Mucosa of rectum (tissue), 2 donors: ENCODE measurements around the gene RFNG.
A peak's percentile ranks its signal among the peaks of the same experiment; 100 is the strongest.

Source experiments
- H3K27ac ChIP-seq, 2 donors: one replicate each; pipeline ENCODE4 v1.7.0; 2013; ENCODE audit warnings: inconsistent platforms in 2 of 2, low read depth in 2 of 2, low read length in 2 of 2
- H3K27me3 ChIP-seq, 2 donors: one replicate each; pipeline ENCODE4 v1.7.0; 2013; ENCODE audit warnings: low read length in 2 of 2; ENCODE audit not compliant: control insufficient read depth in 2 of 2, insufficient read depth in 2 of 2
- H3K36me3 ChIP-seq, 2 donors: one replicate each; pipeline ENCODE4 v1.7.0; 2013; ENCODE audit warnings: low read length in 2 of 2; ENCODE audit not compliant: control insufficient read depth in 2 of 2, insufficient read depth in 2 of 2
- H3K4me1 ChIP-seq, 2 donors: one replicate each; pipeline ENCODE4 v1.7.0; 2013; ENCODE audit warnings: low read length in 2 of 2, mild to moderate bottlenecking in 1 of 2; ENCODE audit not compliant: control insufficient read depth in 2 of 2, insufficient read depth in 2 of 2
- H3K4me3 ChIP-seq, 2 donors: one replicate each; pipeline ENCODE4 v1.7.0; 2013; ENCODE audit warnings: low read length in 2 of 2
- H3K9ac ChIP-seq, 2 donors: one replicate each; pipeline ENCODE4 v1.7.0; 2013; ENCODE audit warnings: low read length in 2 of 2, low read depth in 1 of 2, mild to moderate bottlenecking in 1 of 2
- H3K9me3 ChIP-seq, 2 donors: one replicate each; pipeline ENCODE4 v1.7.0; 2013; ENCODE audit warnings: low read length in 2 of 2; ENCODE audit not compliant: control insufficient read depth in 2 of 2
- donor health status: healthy.
- donor health status: Normal muscosa, but diverticular disease.

The RFNG gene

DNA sequence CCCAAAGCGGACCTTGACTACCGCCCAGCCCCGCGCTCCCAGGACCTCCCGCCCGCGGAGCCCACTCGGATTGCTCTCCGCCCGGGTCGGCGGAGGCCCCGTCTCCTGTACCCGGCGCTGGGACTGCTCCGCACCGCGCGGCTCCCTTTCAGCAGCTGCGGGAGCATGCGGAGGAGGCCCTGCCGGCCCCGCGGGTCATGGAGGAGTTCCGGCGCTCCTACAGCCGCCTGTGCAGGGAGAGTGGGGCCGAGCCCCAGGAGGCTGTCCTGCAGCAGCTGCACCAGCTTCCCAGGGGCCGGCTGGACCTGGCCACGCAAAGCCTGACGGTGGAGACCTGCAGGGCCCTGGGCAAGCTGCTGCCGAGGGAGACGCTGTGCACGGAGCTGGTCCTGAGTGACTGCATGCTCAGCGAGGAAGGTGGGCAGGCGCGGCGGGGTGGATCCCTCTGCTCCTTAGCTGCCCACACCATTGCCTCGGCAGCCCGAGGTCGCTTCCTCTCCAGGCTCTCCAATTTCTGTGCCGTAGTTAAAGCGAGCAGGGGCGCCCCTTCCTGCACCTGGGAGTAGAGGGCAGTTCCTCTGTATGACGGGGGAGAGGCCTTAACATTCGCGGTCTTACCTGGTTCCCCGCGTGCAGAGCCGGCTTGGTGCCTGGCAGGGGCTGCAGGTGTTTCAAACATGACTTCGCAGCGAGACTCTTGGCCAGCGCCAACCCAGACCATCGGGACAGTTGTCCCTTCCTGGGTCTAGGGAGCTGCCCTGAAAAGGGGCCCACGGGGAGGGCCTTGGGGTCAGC is 28.0 kb downstream of the RFNG start:
- Histone ChIP-seq H3K9me3 (no peaks in the 10 kb centered on the region), H3K4me3 (peak overlapping the region; percentile 70 to 79), H3K9ac (peak overlapping the region; percentile 24 to 71), H3K36me3 (no peaks in the 10 kb centered on the region), H3K27ac (no peak overlapping the region), H3K27me3 (no peaks in the 10 kb centered on the region), H3K4me1 (peaks cover 23% of the 10 kb centered on the region in 2 donors)

DNA sequence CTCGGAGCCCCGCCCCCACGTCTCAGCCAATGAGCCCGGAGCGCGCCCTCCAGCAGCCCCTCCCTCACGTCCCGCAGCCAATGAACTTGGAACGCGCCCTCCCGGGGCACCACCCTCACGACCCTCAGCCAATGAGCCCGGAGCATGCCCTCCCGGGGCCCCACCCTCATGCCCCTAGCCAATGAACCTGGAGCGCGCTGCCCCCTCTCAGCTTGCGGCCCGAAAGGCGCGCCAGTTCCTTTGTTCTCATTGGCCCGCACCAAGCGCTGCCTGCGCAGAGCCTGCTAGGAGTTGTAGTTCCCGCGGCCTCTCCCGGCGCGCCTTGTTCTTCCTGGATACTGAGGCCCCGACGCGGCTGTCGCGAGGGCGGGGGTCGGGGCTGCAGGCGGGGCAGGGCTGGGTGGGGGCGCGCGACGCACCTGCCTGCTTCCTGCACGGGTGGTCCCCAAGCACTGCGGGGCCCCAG is 28.6 kb downstream of the RFNG start, which contains the start of gene LRRC45:
Gene LRRC45 (plus strand): TSS at position 325 of the 466 bp plus-strand sequence. CDS start 339 bp downstream, outside the sequence.
- peak within 1 kb of the TSS; percentile 76 to 81 for H3K27ac ChIP-seq
- H3K4me3 ChIP-seq, result peak within 1 kb of the TSS; percentile 85 to 90
- no peaks in the 10 kb centered on the region for H3K9me3 ChIP-seq
- H3K9ac ChIP-seq, result peak within 1 kb of the TSS; percentile 84 to 92
- peaks cover 23% of the 10 kb centered on the region in 2 donors for H3K4me1 ChIP-seq
- no peaks in the 10 kb centered on the region for H3K27me3 ChIP-seq
- peaks cover 0 to 3% of the 10 kb centered on the region in 2 donors for H3K36me3 ChIP-seq

DNA sequence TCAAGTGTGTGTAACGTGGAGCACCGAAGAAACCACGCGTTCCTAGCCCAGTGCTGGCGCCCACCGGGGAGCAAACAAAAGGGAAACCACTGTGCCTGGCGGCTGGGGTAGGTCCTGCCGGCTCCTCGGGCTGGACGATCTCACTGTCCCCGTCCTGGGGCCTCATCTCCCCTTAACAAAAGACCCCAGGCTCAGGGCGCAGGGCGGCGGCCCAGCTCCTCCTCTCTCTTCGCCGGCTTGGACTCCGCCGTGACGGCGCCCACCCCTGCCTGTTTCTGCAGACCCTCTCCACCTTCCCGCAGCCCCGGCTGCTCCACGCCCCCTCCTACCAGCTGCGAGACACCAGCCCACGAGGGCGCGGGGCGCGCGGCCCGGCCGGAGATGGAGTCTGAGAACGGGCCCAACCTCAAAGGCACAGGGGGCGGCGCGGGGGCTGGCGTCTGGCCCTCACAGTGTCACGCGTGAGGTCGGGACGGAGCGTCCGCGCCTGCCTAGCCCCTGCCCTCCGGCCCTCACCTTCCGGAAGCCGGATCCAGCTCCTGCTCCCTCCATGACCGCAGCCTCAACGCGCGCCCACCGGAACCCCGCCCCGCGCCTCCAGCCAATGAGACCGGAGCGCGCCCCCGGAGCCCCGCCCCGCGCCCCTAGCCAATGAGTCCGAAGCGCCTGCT is 29.2 kb downstream of the RFNG start, which contains the start of gene CENPX:
Gene CENPX (minus strand): TSS at position 569 of the 671 bp plus-strand sequence. CDS start 17 bp downstream, at position 552.
- no peaks in the 10 kb centered on the region for H3K9me3 ChIP-seq
- peak within 1 kb of the TSS; percentile 85 to 90 for H3K4me3 ChIP-seq
- peaks cover 0 to 3% of the 10 kb centered on the region in 2 donors for H3K36me3 ChIP-seq
- peak within 1 kb of the TSS; percentile 76 to 81 for H3K27ac ChIP-seq
- peak within 1 kb of the TSS; percentile 84 to 92 for H3K9ac ChIP-seq
- peaks cover 23% of the 10 kb centered on the region in 2 donors for H3K4me1 ChIP-seq
- H3K27me3 ChIP-seq, result no peaks in the 10 kb centered on the region

DNA sequence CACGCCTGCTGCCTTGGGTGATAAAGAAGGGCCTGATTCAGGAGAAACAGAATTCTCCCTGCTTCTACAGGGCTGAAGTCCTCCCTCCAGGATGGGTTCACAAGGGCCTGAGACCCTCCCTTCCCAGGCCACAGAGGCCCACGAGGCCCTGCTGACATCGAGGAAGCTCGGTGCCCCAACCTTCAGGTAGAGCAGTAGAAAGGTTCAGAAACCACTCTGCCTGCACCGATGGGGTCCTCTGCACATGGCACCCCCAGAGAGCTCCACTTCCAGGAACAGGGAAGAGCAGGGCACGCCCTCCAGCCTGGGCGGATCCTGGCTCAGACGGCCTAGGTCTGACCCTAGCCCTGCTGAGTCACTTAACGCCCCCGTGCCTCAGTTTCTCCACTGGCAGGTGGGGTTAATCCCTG is 29.7 kb downstream of the RFNG start:
- no peaks in the 10 kb centered on the region for H3K27me3 ChIP-seq
- H3K9me3 ChIP-seq, result no peaks in the 10 kb centered on the region
- peak overlapping the region; percentile 76 to 81 for H3K27ac ChIP-seq

DNA sequence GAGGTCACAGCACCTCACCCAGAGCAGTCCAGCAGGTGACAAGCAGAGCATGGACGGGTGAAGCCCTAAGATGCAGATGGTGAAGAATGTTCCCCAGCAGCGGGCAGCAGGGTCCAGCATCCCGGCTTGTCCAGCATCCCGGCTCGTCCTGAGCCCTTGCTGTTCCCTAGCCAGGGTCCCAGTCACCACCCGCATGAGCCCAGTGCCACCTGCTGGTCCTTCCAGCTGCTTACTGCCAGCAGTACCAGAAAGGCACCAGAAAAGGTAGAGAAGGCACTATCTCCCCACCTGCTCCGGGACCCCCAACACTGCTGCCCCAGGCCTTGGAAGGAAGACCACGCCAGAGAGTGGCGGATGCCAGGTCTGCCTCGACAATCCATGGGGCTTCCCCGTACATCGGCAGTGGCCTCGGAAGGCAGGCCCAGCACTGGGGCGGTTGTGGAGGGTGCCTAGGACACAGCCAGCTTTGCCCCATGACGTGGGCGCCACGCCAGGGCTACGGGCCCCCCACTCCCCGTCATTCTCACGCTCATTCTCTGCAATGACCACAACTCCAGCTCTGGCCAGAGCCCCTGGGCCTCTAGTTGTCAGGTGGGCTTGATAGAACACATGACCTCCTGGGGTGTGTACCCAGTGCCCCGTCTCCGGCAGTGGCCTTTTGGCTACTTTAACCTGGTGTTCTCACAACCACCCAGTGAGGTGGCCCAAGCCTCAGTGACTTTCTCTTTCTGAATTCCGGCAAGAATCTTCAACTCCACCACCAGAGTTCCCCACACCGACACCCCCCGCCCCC is 30.3 kb downstream of the RFNG start:
- no peaks in the 10 kb centered on the region for H3K27me3 ChIP-seq
- H3K9ac ChIP-seq, result peak overlapping the region; percentile 84 to 92
- no peaks in the 10 kb centered on the region for H3K9me3 ChIP-seq
- peak overlapping the region; percentile 76 to 81 for H3K27ac ChIP-seq
- H3K4me1 ChIP-seq, result peaks cover 23% of the 10 kb centered on the region in 2 donors
- H3K36me3 ChIP-seq, result peaks cover 0 to 3% of the 10 kb centered on the region in 2 donors
- peak overlapping the region; percentile 85 to 90 for H3K4me3 ChIP-seq

More for the DNA sequence above, 29.7 kb downstream of the RFNG start:
- H3K4me1 ChIP-seq, result peaks cover 23% of the 10 kb centered on the region in 2 donors
- H3K36me3 ChIP-seq, result peaks cover 0 to 3% of the 10 kb centered on the region in 2 donors
- peak overlapping the region; percentile 85 to 90 for H3K4me3 ChIP-seq
- peak overlapping the region; percentile 84 to 92 for H3K9ac ChIP-seq

DNA sequence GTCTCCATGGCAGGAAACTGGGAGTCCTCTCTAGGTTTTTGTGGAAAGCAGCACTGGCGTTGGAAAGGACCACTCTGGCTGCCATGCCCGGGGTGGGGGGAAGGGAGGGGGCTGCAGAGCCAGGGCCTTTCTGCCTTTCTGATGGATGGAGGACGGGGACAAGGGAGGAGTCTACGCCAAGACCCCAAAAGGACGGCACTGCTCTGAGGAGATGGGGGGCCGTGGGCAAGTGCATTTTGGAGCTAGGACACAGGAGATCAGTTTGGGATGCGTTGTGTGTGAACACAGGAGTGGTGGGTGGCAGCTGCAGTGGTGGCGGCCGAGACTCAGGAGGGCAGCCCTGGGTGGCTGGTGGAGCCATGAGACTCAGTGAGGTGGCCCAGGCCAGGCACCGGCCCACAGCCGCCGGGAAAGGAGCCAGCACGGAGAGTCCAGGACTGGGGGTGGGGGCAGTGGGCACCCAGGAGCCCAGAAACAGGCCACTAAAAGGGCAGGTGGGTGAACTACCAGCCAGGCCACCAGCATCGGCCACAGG is 31.0 kb downstream of the RFNG start:
- no peaks in the 10 kb centered on the region for H3K9me3 ChIP-seq
- no peak overlapping the region for H3K9ac ChIP-seq
- no peaks in the 10 kb centered on the region for H3K27me3 ChIP-seq
- peaks cover 0 to 3% of the 10 kb centered on the region in 2 donors for H3K36me3 ChIP-seq
- H3K27ac ChIP-seq, result no peak overlapping the region
- peaks cover 23% of the 10 kb centered on the region in 2 donors for H3K4me1 ChIP-seq
- H3K4me3 ChIP-seq, result peak overlapping the region in 1 of 2 donors; percentile 90

DNA sequence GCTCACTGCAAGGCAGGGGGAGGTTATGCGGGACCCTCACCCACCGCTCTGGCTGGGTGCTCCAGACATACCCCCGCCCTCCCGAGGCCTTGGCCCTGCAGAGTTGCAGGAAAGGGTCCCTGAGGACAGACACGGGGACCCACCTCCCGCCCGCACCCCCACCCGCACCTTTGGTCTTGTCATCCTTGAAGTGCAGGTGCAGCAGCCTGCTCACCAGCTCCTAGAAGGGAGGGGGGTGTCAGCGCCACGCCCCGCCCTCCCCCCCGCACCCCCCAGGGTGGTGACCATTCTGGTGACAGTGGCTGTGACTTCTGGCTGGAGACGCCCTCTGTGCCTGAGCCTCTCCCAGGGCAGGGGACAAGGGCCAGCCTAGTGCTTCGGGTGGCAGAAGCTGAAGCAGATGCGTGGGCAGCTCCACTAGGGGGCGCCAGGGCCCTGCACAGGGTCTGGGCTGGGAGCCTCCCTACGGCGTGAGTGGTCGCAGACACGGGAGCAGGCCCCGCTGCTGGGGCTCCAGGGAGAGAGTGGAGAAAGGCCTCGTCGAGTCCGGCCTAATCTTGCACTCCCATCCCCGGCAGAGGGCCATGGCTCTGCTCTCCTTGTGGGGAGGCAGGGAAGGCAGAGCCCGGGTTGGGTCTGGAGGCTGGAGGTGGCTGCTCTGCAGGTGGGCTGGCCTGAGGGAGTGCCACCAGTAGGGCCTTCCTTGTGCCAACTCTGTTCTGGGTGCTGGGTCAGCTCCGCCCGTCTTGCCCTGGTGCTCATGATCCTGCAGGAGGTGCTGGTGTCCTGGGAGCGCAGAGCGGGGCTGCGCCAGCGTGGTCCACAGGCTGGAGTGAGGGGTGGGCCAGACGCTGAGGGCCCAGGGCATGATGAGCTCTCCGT is 31.7 kb downstream of the RFNG start:
- peaks cover 23% of the 10 kb centered on the region in 2 donors for H3K4me1 ChIP-seq

DNA sequence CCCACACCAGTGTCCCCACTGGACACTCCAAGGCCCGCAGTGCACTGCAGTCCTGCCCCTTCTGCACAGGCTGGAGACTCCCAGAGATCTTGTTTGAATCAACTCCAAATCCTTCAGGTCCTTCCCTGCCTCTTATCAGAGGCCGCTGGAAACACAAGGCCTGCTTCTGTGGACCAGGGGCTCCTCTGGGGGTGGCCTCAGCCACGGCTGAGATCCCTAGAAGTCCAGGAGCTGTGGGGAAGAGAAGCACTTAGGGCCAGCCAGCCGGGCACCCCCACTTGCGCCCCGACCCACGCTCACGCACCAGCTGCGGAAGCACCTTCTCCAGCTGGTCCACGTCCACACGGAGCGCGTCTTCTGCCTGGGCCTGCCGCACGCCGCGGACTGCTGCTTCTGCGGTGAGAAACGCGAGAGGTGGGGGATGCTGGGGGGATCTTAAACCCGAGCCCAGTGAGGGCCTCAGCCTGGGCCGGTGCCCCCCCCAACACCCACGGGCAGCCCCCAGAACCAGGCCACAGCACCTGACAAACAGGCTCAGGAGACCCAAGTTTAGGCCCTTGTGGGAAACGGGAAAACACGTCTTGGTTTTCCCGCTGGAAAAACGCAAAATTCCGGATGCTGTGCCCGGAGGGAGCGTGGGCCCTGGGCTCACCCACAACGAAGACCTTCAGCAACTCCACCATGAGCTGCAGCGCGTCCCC is 32.5 kb downstream of the RFNG start:
- Histone ChIP-seq H3K4me1 (peaks cover 20 to 22% of the 10 kb centered on the region in 2 donors), H3K9ac (no peak overlapping the region), H3K36me3 (peaks cover 0 to 3% of the 10 kb centered on the region in 2 donors), H3K4me3 (no peak overlapping the region), H3K9me3 (no peaks in the 10 kb centered on the region), H3K27ac (no peak overlapping the region), H3K27me3 (no peaks in the 10 kb centered on the region)

More for the DNA sequence above, 31.7 kb downstream of the RFNG start:
- no peaks in the 10 kb centered on the region for H3K27me3 ChIP-seq
- no peak overlapping the region for H3K4me3 ChIP-seq
- H3K9me3 ChIP-seq, result no peaks in the 10 kb centered on the region
- no peak overlapping the region for H3K27ac ChIP-seq
- no peak overlapping the region for H3K9ac ChIP-seq
- H3K36me3 ChIP-seq, result peaks cover 0 to 3% of the 10 kb centered on the region in 2 donors
